ENCODE measurements around the gene ANKRD55.

GRCh38 chr5:56094579-56095361 is 138.4 kb downstream of the ANKRD55 start:
- no peak for TF ChIP-seq POLR2A (IDR thresholded peaks at IDR 0.05)
- TF ChIP-seq CTCF (IDR thresholded peaks at IDR 0.05) = no peak
- no peak for TF ChIP-seq EP300 (IDR thresholded peaks at IDR 0.05)

All from tibial nerve (tissue), 4 donors.